ENCODE data around the gene PDE3B.

- TF ChIP-seq, protein P1, sequence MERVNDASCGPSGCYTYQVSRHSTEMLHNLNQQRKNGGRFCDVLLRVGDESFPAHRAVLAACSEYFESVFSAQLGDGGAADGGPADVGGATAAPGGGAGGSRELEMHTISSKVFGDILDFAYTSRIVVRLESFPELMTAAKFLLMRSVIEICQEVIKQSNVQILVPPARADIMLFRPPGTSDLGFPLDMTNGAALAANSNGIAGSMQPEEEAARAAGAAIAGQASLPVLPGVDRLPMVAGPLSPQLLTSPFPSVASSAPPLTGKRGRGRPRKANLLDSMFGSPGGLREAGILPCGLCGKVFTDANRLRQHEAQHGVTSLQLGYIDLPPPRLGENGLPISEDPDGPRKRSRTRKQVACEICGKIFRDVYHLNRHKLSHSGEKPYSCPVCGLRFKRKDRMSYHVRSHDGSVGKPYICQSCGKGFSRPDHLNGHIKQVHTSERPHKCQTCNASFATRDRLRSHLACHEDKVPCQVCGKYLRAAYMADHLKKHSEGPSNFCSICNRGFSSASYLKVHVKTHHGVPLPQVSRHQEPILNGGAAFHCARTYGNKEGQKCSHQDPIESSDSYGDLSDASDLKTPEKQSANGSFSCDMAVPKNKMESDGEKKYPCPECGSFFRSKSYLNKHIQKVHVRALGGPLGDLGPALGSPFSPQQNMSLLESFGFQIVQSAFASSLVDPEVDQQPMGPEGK (CRISPR knock-in tag; IDR thresholded peaks at IDR 0.05; ENCODE audit: borderline replicate concordance) = no peak
- TF ChIP-seq TSHZ2 (CRISPR knock-in tag; IDR thresholded peaks at IDR 0.05) = no peak
- no peak for TF ChIP-seq ZNF8 (CRISPR knock-in tag; IDR thresholded peaks at IDR 0.05)
These were observed 176.0 kb downstream of the PDE3B start for GRCh38 chr11:14819596-14819995.

Measured in SK-N-SH treated with all-trans-retinoic acid at 6 μM for 48 hours (cell line).